Measurements from ENCODE around the gene SCN11A. TPM values are rescaled to one million over a fixed set of nuclear protein-coding genes. Genes with fewer than 3 reads are reported as not detected.

SCN11A gene
- total RNA-seq, 4 donors from 2014 or later = 0.12 to 1.8 TPM; not detected in 2

DNA sequence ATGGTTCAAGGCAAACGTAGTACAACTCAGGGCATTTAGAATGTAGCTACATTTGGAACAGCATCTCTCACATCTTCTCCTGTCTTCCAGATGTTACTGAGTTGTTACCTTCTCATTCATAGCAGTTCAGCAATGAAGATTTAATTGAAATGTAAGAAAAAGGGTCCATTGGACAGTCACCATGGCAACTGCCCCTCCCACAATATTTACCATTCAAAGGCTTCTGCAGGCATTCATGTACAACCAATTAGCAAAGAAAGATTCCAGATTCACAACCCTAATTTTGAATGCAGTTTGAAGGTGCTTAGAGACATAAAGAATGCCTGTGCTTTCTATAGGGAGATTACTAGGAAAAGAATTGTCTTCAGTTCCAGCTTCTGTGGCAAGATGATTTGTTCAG lies 22.2 kb downstream of the SCN11A start:
- no peak for TF ChIP-seq POLR2A (IDR thresholded peaks at IDR 0.05)
- TF ChIP-seq, protein P1, sequence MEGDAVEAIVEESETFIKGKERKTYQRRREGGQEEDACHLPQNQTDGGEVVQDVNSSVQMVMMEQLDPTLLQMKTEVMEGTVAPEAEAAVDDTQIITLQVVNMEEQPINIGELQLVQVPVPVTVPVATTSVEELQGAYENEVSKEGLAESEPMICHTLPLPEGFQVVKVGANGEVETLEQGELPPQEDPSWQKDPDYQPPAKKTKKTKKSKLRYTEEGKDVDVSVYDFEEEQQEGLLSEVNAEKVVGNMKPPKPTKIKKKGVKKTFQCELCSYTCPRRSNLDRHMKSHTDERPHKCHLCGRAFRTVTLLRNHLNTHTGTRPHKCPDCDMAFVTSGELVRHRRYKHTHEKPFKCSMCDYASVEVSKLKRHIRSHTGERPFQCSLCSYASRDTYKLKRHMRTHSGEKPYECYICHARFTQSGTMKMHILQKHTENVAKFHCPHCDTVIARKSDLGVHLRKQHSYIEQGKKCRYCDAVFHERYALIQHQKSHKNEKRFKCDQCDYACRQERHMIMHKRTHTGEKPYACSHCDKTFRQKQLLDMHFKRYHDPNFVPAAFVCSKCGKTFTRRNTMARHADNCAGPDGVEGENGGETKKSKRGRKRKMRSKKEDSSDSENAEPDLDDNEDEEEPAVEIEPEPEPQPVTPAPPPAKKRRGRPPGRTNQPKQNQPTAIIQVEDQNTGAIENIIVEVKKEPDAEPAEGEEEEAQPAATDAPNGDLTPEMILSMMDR (IDR thresholded peaks at IDR 0.05) = no peak
- H3K9me3 ChIP-seq = no peaks in the 10 kb centered on the region
- H3K4me1 ChIP-seq = no peaks in the 10 kb centered on the region
- intact Hi-C loops (cut with DNase I; ENCODE audit: low total_unique reads) = no loop called here
- H3K4me3 ChIP-seq = no peak overlapping the region
- H3K27ac ChIP-seq = no peak overlapping the region
- no peaks in the 10 kb centered on the region for H3K27me3 ChIP-seq
- H3K36me3 ChIP-seq = no peaks in the 10 kb centered on the region
- DNase-seq = no peak

DNA sequence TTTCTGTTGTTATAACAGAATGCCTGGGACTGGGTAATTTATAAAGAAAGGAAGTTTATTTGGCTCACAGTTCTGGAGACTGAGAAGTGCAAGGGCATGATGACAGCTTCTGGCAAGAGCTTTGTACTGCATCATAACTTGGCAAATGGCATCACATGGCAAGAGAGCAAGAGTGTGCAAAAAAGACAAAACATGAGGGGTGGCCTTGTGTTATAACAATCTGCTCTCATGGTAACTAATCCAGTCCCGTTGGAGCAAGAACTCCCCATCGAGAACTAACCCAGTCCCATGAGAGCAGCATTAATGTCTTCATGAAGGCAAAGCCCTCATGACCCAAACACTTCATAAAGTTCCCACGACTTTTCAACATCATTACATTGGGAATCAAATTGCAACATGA lies 23.2 kb downstream of the SCN11A start:
- H3K9me3 ChIP-seq = no peaks in the 10 kb centered on the region
- H3K4me1 ChIP-seq = no peaks in the 10 kb centered on the region
- TF ChIP-seq, protein P1 (IDR thresholded peaks at IDR 0.05) = no peak
- TF ChIP-seq POLR2A (IDR thresholded peaks at IDR 0.05) = no peak
- intact Hi-C loops (cut with DNase I; ENCODE audit: low total_unique reads) = no loop called here
- DNase-seq = no peak
- H3K36me3 ChIP-seq = no peaks in the 10 kb centered on the region
- no peak overlapping the region for H3K27ac ChIP-seq
- no peaks in the 10 kb centered on the region for H3K27me3 ChIP-seq
- no peak overlapping the region for H3K4me3 ChIP-seq

GRCh38 chr3:39025222-39025970 lies 26.3 kb downstream of the SCN11A start:
- Histone ChIP-seq H3K4me1 (no peaks in the 10 kb centered on the region), H3K36me3 (no peaks in the 10 kb centered on the region), H3K27ac (peak overlapping the region; percentile 61 to 64), H3K27me3 (no peaks in the 10 kb centered on the region), H3K9me3 (no peaks in the 10 kb centered on the region), H3K4me3 (no peak overlapping the region)
- TF ChIP-seq POLR2A (IDR thresholded peaks at IDR 0.05) = no peak
- TF ChIP-seq, protein P1 (IDR thresholded peaks at IDR 0.05) = no peak
- intact Hi-C loops (cut with DNase I; ENCODE audit: low total_unique reads) = no loop called here
- peak; percentile 65 to 82 for DNase-seq

DNA sequence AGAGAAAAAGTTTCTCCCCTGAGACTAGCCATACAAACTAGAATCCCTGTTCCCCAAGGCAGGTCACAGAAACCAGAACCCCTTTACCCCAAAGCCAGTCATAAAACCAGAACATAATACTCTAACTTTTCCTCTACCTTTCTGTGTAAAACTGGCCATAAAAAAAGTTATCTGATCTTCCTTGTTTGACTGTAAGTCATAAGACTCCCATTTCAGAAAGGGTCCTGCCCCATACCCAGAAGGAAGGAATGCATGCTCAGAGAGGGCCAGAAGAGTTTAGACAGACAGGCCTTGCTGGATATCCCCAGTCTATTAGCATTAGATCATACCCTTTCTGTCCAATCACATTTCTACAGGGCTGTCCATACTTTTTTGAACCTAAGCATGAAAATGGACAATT lies 27.2 kb downstream of the SCN11A start:
- H3K9me3 ChIP-seq = no peaks in the 10 kb centered on the region
- no peak for TF ChIP-seq POLR2A (IDR thresholded peaks at IDR 0.05)
- TF ChIP-seq, protein P1 (IDR thresholded peaks at IDR 0.05) = no peak
- H3K36me3 ChIP-seq = no peaks in the 10 kb centered on the region
- intact Hi-C loops (cut with DNase I; ENCODE audit: low total_unique reads) = no loop called here
- H3K4me1 ChIP-seq = no peaks in the 10 kb centered on the region
- peak overlapping the region; percentile 61 to 64 for H3K27ac ChIP-seq
- no peak overlapping the region for H3K4me3 ChIP-seq
- no peaks in the 10 kb centered on the region for H3K27me3 ChIP-seq
- DNase-seq = no peak

DNA sequence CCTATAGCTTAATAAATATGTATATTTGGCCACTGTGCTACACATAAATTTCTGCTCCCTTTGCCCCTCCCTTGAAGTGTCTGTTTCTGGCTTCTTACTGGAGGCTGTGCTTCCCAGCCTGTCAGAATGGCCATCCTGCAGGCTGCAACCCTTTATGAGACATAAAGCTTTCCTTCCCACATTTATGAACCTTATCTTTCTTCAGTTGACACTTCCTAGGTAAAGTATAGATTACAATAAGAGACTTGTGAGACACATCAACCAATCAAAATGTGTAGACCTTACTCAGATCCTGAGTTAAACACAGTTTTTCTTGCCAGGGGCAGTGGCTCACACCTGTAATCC lies 29.5 kb downstream of the SCN11A start:
- no peaks in the 10 kb centered on the region for H3K4me1 ChIP-seq
- no peaks in the 10 kb centered on the region for H3K27me3 ChIP-seq
- H3K36me3 ChIP-seq = no peaks in the 10 kb centered on the region
- intact Hi-C loops (cut with DNase I; ENCODE audit: low total_unique reads) = no loop called here
- H3K4me3 ChIP-seq = no peak overlapping the region
- DNase-seq = no peak
- no peaks in the 10 kb centered on the region for H3K9me3 ChIP-seq
- H3K27ac ChIP-seq = no peak overlapping the region
- TF ChIP-seq POLR2A (IDR thresholded peaks at IDR 0.05) = no peak
- TF ChIP-seq, protein P1 (IDR thresholded peaks at IDR 0.05) = no peak

Measured in uterus (tissue), 4 donors.